Colonic mucosa (tissue), 4 donors: ENCODE measurements around the gene STEAP1B. TPM values are rescaled to one million over a fixed set of nuclear protein-coding genes. Genes with fewer than 3 reads are reported as not detected.

Experiments
- DNase-seq: peaks from one replicate; pipeline ENCODE4 v3.0.0-alpha.2; 2020
- H3K27ac ChIP-seq: fragments of 200-600 bp; one replicate; pipeline ENCODE4 v1.8.0; 2021
- H3K27me3 ChIP-seq: fragments of 200-600 bp; one replicate; pipeline ENCODE4 v1.8.0; 2021
- H3K36me3 ChIP-seq: fragments of 200-600 bp; one replicate; pipeline ENCODE4 v1.8.0; 2021
- H3K4me1 ChIP-seq: fragments of 200-600 bp; one replicate; pipeline ENCODE4 v1.8.0; 2021; ENCODE audit warnings: mild to moderate bottlenecking
- H3K4me3 ChIP-seq: fragments of 200-600 bp; one replicate; pipeline ENCODE4 v1.8.0; 2021
- H3K9ac ChIP-seq, 2 donors: one replicate each; pipeline ENCODE4 v1.7.0; 2013; ENCODE audit warnings: control low read depth in 2 of 2, low read depth in 2 of 2, low read length in 2 of 2
- H3K9me3 ChIP-seq: fragments of 200-600 bp; one replicate; pipeline ENCODE4 v1.8.0; 2021
- CTCF ChIP-seq: fragments of 200-600 bp; IDR thresholded peaks from one replicate; pipeline ENCODE4 v1.8.0; 2022; ENCODE audit warnings: antibody characterized with exemption, mild to moderate bottlenecking
- intact Hi-C: fragments of 100-400 bp; cut with DNase I; formaldehyde crosslinking; loops from one replicate; pipeline ENCODE4 v1.14.1; 2022
- total RNA-seq, 2 donors: library from RNA; stranded (reverse); fragmentation: NEBNext Ultra II Directional in 1 of 2; extraction: Animal tissue kit (Norgen Biotek cat#: 25700) in 1 of 2; gene quantifications; one replicate each; pipeline ENCODE4 v1.2.1, GENCODE V29; 2021
- donor health status: healthy.
- donor health status: DM: no; HTN: no; CAD: no.
- donor health status: DM: no; HTN: no; CAD: no.

STEAP1B gene
- total RNA-seq, 2 donors from 2014 or later: 0.21 to 0.30 TPM

GRCh38 chr7:22373911-22374310, 126.1 kb downstream of the STEAP1B start:
- Histone ChIP-seq H3K4me1 (no peaks in the 10 kb centered on the region), H3K4me3 (no peak overlapping the region), H3K9me3 (no peaks in the 10 kb centered on the region), H3K27ac (no peak overlapping the region), H3K27me3 (no peaks in the 10 kb centered on the region), H3K36me3 (no peaks in the 10 kb centered on the region), H3K9ac (no peak overlapping the region)
- TF ChIP-seq CTCF: no peak
- DNase-seq: no peak
- intact Hi-C loops: no loop called here

- no peak for DNase-seq
- Histone ChIP-seq H3K27ac (no peak overlapping the region), H3K9ac (no peak overlapping the region), H3K4me1 (no peaks in the 10 kb centered on the region), H3K9me3 (no peaks in the 10 kb centered on the region), H3K27me3 (no peaks in the 10 kb centered on the region), H3K4me3 (no peak overlapping the region), H3K36me3 (no peaks in the 10 kb centered on the region)
- intact Hi-C loops: no loop called here
- no peak for TF ChIP-seq CTCF
Measured at GRCh38 chr7:22373388-22373787, 126.6 kb downstream of the STEAP1B start.

- H3K9me3 ChIP-seq: no peaks in the 10 kb centered on the region
- H3K4me1 ChIP-seq: no peaks in the 10 kb centered on the region
- H3K36me3 ChIP-seq: no peaks in the 10 kb centered on the region
- H3K4me3 ChIP-seq: no peak overlapping the region
- H3K9ac ChIP-seq: no peak overlapping the region
- intact Hi-C loops: no loop called here
- H3K27ac ChIP-seq: no peak overlapping the region
- peak; percentile 31 for DNase-seq
- no peak for TF ChIP-seq CTCF
- H3K27me3 ChIP-seq: no peaks in the 10 kb centered on the region
Measured at GRCh38 chr7:22372863-22373262, 127.1 kb downstream of the STEAP1B start.

GRCh38 chr7:22371878-22372277, 128.1 kb downstream of the STEAP1B start:
- Histone ChIP-seq H3K27me3 (no peaks in the 10 kb centered on the region), H3K4me1 (no peaks in the 10 kb centered on the region), H3K27ac (no peak overlapping the region), H3K9me3 (no peaks in the 10 kb centered on the region), H3K9ac (no peak overlapping the region), H3K36me3 (no peaks in the 10 kb centered on the region), H3K4me3 (no peak overlapping the region)
- TF ChIP-seq CTCF: no peak
- intact Hi-C loops: no loop called here
- no peak for DNase-seq

Other genes starting within 250 kb of the STEAP1B start
- gene RAPGEF5, start 143.0 kb downstream of the STEAP1B start, total RNA-seq: 10 to 100 TPM; 39.9 to 42.2 TPM
- under 1 TPM in 1 of 2 donors, not detected in 1; 0.77 TPM for gene IL6, start 227.0 kb upstream of the STEAP1B start, total RNA-seq